ENCODE measurements around the gene CFAP44. TPM values are rescaled to one million over a fixed set of nuclear protein-coding genes. Genes with fewer than 3 reads are reported as not detected.

CFAP44 gene, protein sequence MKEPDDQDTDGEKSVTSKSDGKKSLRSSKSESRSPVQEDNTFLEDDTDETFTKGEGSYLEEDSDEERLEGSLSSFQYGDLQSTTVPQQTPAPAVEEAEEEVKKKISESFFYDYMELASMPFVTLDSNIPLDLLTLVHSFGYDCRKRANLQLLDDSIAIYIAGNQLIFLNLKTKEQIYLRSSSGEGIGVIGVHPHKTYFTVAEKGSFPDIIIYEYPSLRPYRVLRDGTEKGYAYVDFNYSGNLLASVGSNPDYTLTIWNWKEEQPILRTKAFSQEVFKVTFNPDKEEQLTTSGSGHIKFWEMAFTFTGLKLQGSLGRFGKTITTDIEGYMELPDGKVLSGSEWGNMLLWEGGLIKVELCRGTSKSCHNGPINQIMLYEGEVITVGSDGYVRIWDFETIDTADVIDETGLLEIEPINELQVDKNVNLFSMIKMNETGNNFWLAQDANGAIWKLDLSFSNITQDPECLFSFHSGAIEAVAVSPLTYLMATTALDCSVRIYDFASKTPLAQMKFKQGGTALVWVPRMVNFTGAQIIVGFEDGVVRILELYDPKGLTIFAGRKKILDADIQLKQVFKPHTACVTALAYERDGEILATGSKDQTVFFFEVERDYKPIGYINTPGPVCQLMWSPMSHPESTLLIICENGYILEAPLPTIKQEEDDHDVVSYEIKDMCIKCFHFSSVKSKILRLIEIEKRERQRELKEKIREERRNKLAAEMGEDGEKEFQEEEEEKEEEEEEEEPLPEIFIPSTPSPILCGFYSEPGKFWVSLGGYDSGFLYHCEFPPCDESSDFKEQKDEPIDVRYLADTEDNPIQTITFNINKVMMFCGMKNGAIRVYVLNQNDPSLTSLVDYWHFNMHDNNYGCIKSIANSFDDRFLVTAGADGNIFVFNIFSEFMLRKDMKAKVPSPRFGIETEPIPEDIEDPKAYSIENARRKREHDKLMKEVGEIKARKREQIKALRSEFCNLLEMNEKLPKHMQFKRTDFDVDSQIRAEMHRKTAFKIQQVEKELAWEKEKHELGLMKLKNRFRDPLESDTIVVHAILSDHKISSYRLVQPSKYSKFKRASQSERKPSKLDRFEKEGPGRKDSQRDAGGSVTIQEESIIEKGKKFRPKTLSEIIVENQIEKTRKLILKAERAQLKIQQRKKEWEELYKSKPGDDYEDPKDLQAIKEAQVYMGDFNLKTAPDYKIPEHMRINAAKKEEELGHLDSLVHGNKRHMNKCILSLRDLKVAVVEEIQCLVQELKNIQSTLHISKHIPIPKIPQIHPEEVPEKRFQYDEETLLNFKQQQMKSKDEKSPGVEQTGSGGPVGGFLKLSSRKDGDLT (N-terminal part only)
- total RNA-seq, result 5.6 and 5.8 TPM in 2 replicates

DNA sequence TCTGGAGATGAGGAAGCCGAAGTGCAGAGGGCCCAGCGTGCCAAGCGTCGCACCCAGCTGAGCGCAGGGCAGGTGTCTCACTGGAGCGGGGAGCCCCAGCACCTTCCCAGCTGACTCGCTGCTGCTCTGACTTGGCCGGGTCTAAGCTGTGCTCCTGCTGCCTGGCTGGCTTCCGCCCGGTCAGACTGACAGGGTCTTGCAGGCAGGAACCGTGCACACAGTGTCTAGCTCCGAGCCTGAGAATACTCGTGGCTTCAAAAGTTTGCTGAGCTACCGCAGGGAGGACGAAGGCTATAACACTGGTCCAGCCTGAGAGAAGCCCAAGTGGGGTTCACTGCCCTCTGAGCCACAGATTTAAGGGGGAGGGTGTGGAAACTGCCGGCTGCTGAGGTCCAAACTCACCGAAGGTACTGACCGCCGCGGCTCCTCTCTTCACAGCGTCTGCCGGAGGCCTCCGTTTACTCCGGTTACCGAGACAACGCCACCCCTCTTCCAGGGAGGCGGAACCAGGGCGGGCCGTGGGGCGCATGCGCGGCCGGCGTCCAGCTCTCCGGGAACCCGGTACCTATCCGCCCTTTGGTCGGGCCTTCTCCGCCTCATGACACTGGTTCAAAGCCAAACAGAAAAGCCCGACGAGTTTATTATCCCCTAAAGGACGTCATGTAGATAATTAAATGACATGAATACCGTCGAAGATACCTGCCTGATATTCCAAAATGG lies at the start of gene CFAP44:
TSS of gene CFAP44 (minus strand) at position 443 of the 720 bp plus-strand sequence. CDS start 7,829 bp downstream, outside the sequence.
- H3K4me2 ChIP-seq (ENCODE audit: insufficient read depth, low read length), result peak within 1 kb of the TSS; percentile 90

DNA sequence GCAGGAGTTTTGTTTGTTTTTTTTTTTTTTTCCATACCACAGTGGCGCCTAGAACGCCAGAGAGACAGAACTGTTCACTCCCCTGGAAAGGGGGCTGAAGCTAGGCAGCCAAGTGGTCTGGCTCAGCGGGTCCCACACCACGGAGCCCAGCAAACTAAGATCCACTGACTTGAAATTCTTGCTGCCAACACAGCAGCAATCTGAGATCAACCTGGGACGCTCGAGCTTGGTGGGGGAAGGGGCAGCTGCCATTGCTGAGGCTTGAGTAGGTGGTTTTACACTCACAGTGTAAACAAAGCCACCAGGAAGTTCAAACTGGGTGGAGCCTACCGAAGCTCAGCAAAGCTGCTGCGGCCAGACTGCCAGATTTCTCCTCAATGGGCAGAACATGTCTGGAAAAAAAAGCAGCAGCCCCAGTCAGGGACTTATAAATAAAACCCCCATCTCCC lies 43.9 kb upstream of the CFAP44 start:
- TF ChIP-seq, protein P1, sequence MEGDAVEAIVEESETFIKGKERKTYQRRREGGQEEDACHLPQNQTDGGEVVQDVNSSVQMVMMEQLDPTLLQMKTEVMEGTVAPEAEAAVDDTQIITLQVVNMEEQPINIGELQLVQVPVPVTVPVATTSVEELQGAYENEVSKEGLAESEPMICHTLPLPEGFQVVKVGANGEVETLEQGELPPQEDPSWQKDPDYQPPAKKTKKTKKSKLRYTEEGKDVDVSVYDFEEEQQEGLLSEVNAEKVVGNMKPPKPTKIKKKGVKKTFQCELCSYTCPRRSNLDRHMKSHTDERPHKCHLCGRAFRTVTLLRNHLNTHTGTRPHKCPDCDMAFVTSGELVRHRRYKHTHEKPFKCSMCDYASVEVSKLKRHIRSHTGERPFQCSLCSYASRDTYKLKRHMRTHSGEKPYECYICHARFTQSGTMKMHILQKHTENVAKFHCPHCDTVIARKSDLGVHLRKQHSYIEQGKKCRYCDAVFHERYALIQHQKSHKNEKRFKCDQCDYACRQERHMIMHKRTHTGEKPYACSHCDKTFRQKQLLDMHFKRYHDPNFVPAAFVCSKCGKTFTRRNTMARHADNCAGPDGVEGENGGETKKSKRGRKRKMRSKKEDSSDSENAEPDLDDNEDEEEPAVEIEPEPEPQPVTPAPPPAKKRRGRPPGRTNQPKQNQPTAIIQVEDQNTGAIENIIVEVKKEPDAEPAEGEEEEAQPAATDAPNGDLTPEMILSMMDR (IDR thresholded peaks at IDR 0.05; ENCODE audit: extremely low read depth, low read depth, low read length), result no peak
- Histone ChIP-seq H3K9me3 (ENCODE audit: low read depth, low read length) (no peaks in the 10 kb centered on the region), H3K79me2 (ENCODE audit: insufficient read depth, low read length) (no peaks in the 10 kb centered on the region), H3K4me3 (ENCODE audit: insufficient read depth, low read length) (no peak overlapping the region), H3K4me2 (ENCODE audit: insufficient read depth, low read length) (no peak overlapping the region), H2AFZ (ENCODE audit: low read length) (no peak overlapping the region), H3K36me3 (ENCODE audit: insufficient read depth, low read length) (peaks cover 2% of the 10 kb centered on the region), H3K27me3 (ENCODE audit: insufficient read depth, low read length) (no peaks in the 10 kb centered on the region), H3K27ac (ENCODE audit: low read depth, low read length) (no peak overlapping the region), H3K4me1 (ENCODE audit: insufficient read depth, low read length) (no peaks in the 10 kb centered on the region), H4K20me1 (ENCODE audit: insufficient read depth, low read length) (no peaks in the 10 kb centered on the region)
- no peak for DNase-seq (ENCODE audit: insufficient read length, low spot score, missing footprints)

More for the DNA sequence above, at the start of gene CFAP44:
- Histone ChIP-seq H3K9me3 (ENCODE audit: low read depth, low read length) (no peaks in the 10 kb centered on the region), H2AFZ (ENCODE audit: low read length) (peak within 1 kb of the TSS; percentile 85), H3K4me3 (ENCODE audit: insufficient read depth, low read length) (peak within 1 kb of the TSS; percentile 70), H3K27me3 (ENCODE audit: insufficient read depth, low read length) (no peaks in the 10 kb centered on the region), H4K20me1 (ENCODE audit: insufficient read depth, low read length) (no peaks in the 10 kb centered on the region), H3K36me3 (ENCODE audit: insufficient read depth, low read length) (peaks cover 2% of the 10 kb centered on the region), H3K79me2 (ENCODE audit: insufficient read depth, low read length) (no peaks in the 10 kb centered on the region), H3K27ac (ENCODE audit: low read depth, low read length) (peak within 1 kb of the TSS; percentile 37), H3K4me1 (ENCODE audit: insufficient read depth, low read length) (peaks cover 4% of the 10 kb centered on the region)
- TF ChIP-seq, protein P1 (IDR thresholded peaks at IDR 0.05; ENCODE audit: extremely low read depth, low read depth, low read length), result no peak
- peak; percentile 93 for DNase-seq (ENCODE audit: insufficient read length, low spot score, missing footprints)

DNA sequence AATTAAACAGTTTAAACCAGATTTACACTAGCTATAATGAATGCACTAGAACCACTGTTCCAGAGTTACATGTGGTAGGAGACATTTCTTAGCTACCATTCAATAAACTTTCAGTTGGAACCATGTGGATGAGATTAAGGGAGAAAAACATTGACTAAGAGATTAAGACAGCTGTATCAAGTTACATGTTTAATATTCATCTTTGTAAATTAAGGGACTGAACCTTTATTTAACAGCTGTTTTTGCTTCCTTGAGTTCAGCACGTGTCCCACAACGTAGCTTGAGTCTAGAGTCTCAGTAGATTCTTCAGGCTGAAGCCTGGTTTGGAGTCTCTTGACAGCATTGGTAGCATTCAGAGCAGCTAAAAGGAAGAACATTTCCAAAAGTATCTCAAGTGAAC lies 27.2 kb upstream of the CFAP44 start:
- TF ChIP-seq, protein P1 (IDR thresholded peaks at IDR 0.05; ENCODE audit: extremely low read depth, low read depth, low read length), result no peak
- no peaks in the 10 kb centered on the region for H3K4me1 ChIP-seq (ENCODE audit: insufficient read depth, low read length)
- no peaks in the 10 kb centered on the region for H4K20me1 ChIP-seq (ENCODE audit: insufficient read depth, low read length)
- no peak overlapping the region for H3K4me2 ChIP-seq (ENCODE audit: insufficient read depth, low read length)
- no peak overlapping the region for H3K4me3 ChIP-seq (ENCODE audit: insufficient read depth, low read length)
- no peaks in the 10 kb centered on the region for H3K79me2 ChIP-seq (ENCODE audit: insufficient read depth, low read length)
- no peak for DNase-seq (ENCODE audit: insufficient read length, low spot score, missing footprints)
- H3K9me3 ChIP-seq (ENCODE audit: low read depth, low read length), result no peaks in the 10 kb centered on the region
- H3K27ac ChIP-seq (ENCODE audit: low read depth, low read length), result no peak overlapping the region
- no peaks in the 10 kb centered on the region for H3K36me3 ChIP-seq (ENCODE audit: insufficient read depth, low read length)
- no peaks in the 10 kb centered on the region for H3K27me3 ChIP-seq (ENCODE audit: insufficient read depth, low read length)
- H2AFZ ChIP-seq (ENCODE audit: low read length), result no peak overlapping the region
